IPS-20b (cell line): Measurements from ENCODE around the gene MGLL.

Experiments used
- H3K27ac ChIP-seq: one replicate; pipeline ENCODE4 v1.5.1; 2013; ENCODE audit warnings: low read length
- H3K27me3 ChIP-seq: 2 replicates; pipeline ENCODE4 v1.6.1; 2013; ENCODE audit warnings: mild to moderate bottlenecking, low read length, inconsistent platforms; ENCODE audit not compliant: insufficient read depth
- H3K36me3 ChIP-seq: 2 replicates; pipeline ENCODE4 v1.6.1; 2013; ENCODE audit warnings: low read depth, mild to moderate bottlenecking, inconsistent platforms, low read length, moderate library complexity; ENCODE audit not compliant: insufficient read depth
- H3K4me1 ChIP-seq: 2 replicates; pipeline ENCODE4 v1.6.1; 2013; ENCODE audit warnings: mild to moderate bottlenecking, control low read depth, inconsistent platforms, low read length, moderate library complexity; ENCODE audit not compliant: insufficient read depth
- H3K4me3 ChIP-seq: 2 replicates; pipeline ENCODE4 v1.5.1; 2013; ENCODE audit warnings: mild to moderate bottlenecking, low read length, inconsistent platforms
- H3K9ac ChIP-seq: 2 replicates; pipeline ENCODE4 v1.6.1; 2013; ENCODE audit warnings: low read depth, mild to moderate bottlenecking, inconsistent platforms, low read length, moderate library complexity
- H3K9me3 ChIP-seq: 2 replicates; pipeline ENCODE4 v1.6.1; 2013; ENCODE audit warnings: mild to moderate bottlenecking, low read depth, low read length, inconsistent platforms; ENCODE audit not compliant: insufficient read depth

MGLL gene

GRCh38 chr3:127765735-127766134 lies 56.6 kb downstream of the MGLL start:
- Histone ChIP-seq H3K4me3 (no peak overlapping the region), H3K9ac (no peak overlapping the region), H3K36me3 (no peaks in the 10 kb centered on the region), H3K4me1 (no peaks in the 10 kb centered on the region), H3K27ac (no peak overlapping the region), H3K9me3 (no peaks in the 10 kb centered on the region), H3K27me3 (no peaks in the 10 kb centered on the region)

- Histone ChIP-seq H3K27ac (no peak overlapping the region), H3K27me3 (no peaks in the 10 kb centered on the region), H3K9ac (no peak overlapping the region), H3K4me3 (no peak overlapping the region), H3K36me3 (no peaks in the 10 kb centered on the region), H3K9me3 (no peaks in the 10 kb centered on the region), H3K4me1 (no peaks in the 10 kb centered on the region)
Observed at GRCh38 chr3:127764841-127765362, 57.4 kb downstream of the MGLL start.

- Histone ChIP-seq H3K9me3 (no peaks in the 10 kb centered on the region), H3K27me3 (no peaks in the 10 kb centered on the region), H3K36me3 (no peaks in the 10 kb centered on the region), H3K4me3 (no peak overlapping the region), H3K4me1 (no peaks in the 10 kb centered on the region), H3K27ac (no peak overlapping the region), H3K9ac (no peak overlapping the region)
Observed at GRCh38 chr3:127764301-127764700, 58.0 kb downstream of the MGLL start.

- Histone ChIP-seq H3K36me3 (no peaks in the 10 kb centered on the region), H3K9me3 (no peaks in the 10 kb centered on the region), H3K27ac (no peak overlapping the region), H3K27me3 (no peaks in the 10 kb centered on the region), H3K4me1 (no peaks in the 10 kb centered on the region), H3K4me3 (no peak overlapping the region), H3K9ac (no peak overlapping the region)
Observed at GRCh38 chr3:127763816-127764215, 58.5 kb downstream of the MGLL start.

GRCh38 chr3:127763337-127763736 lies 59.0 kb downstream of the MGLL start:
- Histone ChIP-seq H3K36me3 (no peaks in the 10 kb centered on the region), H3K9ac (no peak overlapping the region), H3K4me3 (no peak overlapping the region), H3K4me1 (no peaks in the 10 kb centered on the region), H3K9me3 (no peaks in the 10 kb centered on the region), H3K27ac (no peak overlapping the region), H3K27me3 (no peaks in the 10 kb centered on the region)

- Histone ChIP-seq H3K4me1 (no peaks in the 10 kb centered on the region), H3K9ac (no peak overlapping the region), H3K27ac (no peak overlapping the region), H3K36me3 (no peaks in the 10 kb centered on the region), H3K9me3 (no peaks in the 10 kb centered on the region), H3K4me3 (no peak overlapping the region), H3K27me3 (no peaks in the 10 kb centered on the region)
Observed at GRCh38 chr3:127762787-127763105, 59.6 kb downstream of the MGLL start.

- Histone ChIP-seq H3K9me3 (no peaks in the 10 kb centered on the region), H3K4me3 (no peak overlapping the region), H3K4me1 (no peaks in the 10 kb centered on the region), H3K9ac (no peak overlapping the region), H3K27me3 (no peaks in the 10 kb centered on the region), H3K27ac (no peak overlapping the region), H3K36me3 (no peaks in the 10 kb centered on the region)
Observed at GRCh38 chr3:127762077-127762786, 60.1 kb downstream of the MGLL start.

- Histone ChIP-seq H3K27ac (no peak overlapping the region), H3K36me3 (no peaks in the 10 kb centered on the region), H3K27me3 (no peaks in the 10 kb centered on the region), H3K4me3 (no peak overlapping the region), H3K4me1 (no peaks in the 10 kb centered on the region), H3K9ac (no peak overlapping the region), H3K9me3 (no peaks in the 10 kb centered on the region)
Observed at GRCh38 chr3:127761441-127761801, 60.9 kb downstream of the MGLL start.

- Histone ChIP-seq H3K9me3 (no peaks in the 10 kb centered on the region), H3K27me3 (no peaks in the 10 kb centered on the region), H3K4me3 (no peak overlapping the region), H3K36me3 (no peaks in the 10 kb centered on the region), H3K4me1 (no peaks in the 10 kb centered on the region), H3K9ac (no peak overlapping the region), H3K27ac (no peak overlapping the region)
Observed at GRCh38 chr3:127760791-127761440, 61.4 kb downstream of the MGLL start.

- Histone ChIP-seq H3K4me3 (no peak overlapping the region), H3K27me3 (no peaks in the 10 kb centered on the region), H3K4me1 (no peaks in the 10 kb centered on the region), H3K36me3 (no peaks in the 10 kb centered on the region), H3K9me3 (no peaks in the 10 kb centered on the region), H3K27ac (no peak overlapping the region), H3K9ac (no peak overlapping the region)
Observed at GRCh38 chr3:127760361-127760760, 62.0 kb downstream of the MGLL start.

GRCh38 chr3:127759826-127760225 lies 62.5 kb downstream of the MGLL start:
- no peak overlapping the region for H3K27ac ChIP-seq
- no peaks in the 10 kb centered on the region for H3K4me1 ChIP-seq
- no peaks in the 10 kb centered on the region for H3K27me3 ChIP-seq
- H3K36me3 ChIP-seq = no peaks in the 10 kb centered on the region
- H3K9me3 ChIP-seq = no peaks in the 10 kb centered on the region
- H3K9ac ChIP-seq = no peak overlapping the region
- no peak overlapping the region for H3K4me3 ChIP-seq

- no peaks in the 10 kb centered on the region for H3K27me3 ChIP-seq
- no peak overlapping the region for H3K27ac ChIP-seq
- H3K4me3 ChIP-seq = no peak overlapping the region
- no peak overlapping the region for H3K9ac ChIP-seq
- no peaks in the 10 kb centered on the region for H3K4me1 ChIP-seq
- no peaks in the 10 kb centered on the region for H3K9me3 ChIP-seq
- H3K36me3 ChIP-seq = no peaks in the 10 kb centered on the region
Observed at GRCh38 chr3:127758013-127758412, 64.3 kb downstream of the MGLL start.
